Activated CD4-positive, alpha-beta T cell treated with anti-CD3 and anti-CD28 coated beads for 36 hours (primary cell): Measurements from ENCODE around the gene SEMA6B. TPM values are rescaled to one million over a fixed set of nuclear protein-coding genes. Genes with fewer than 3 reads are reported as not detected.

Experiments used
- ATAC-seq: fragments of 200-7000 bp; cut with Tn5 transposase; one replicate; pipeline ENCODE4 v1.10.0; 2021; ENCODE audit warnings: mild to moderate bottlenecking, moderate library complexity
- CTCF ChIA-PET: fragments of 350-600 bp; sonication (Branson Sonifier 250); formaldehyde crosslinking; loops from one replicate; lab custom pipeline; 2021; ENCODE audit warnings: antibody characterized with exemption; lab: Charles Lee
- POLR2A ChIA-PET: fragments of 350-600 bp; sonication (Branson Sonifier 250); formaldehyde crosslinking; loops from one replicate; lab custom pipeline; 2021; ENCODE audit warnings: antibody characterized with exemption, inconsistent platforms; lab: Charles Lee
- DNase-seq: peaks from one replicate; pipeline ENCODE4 v3.0.0-alpha.2; 2020
- H3K27ac Mint-ChIP-seq: one replicate; pipeline ENCODE4 v1.8.0; 2021; ENCODE audit warnings: mixed read lengths
- H3K27me3 Mint-ChIP-seq: one replicate; pipeline ENCODE4 v1.8.0; 2021; ENCODE audit warnings: mixed read lengths
- H3K36me3 Mint-ChIP-seq: one replicate; pipeline ENCODE4 v1.8.0; 2021; ENCODE audit warnings: low read depth, mixed read lengths
- H3K4me1 Mint-ChIP-seq: one replicate; pipeline ENCODE4 v1.8.0; 2021; ENCODE audit warnings: mixed read lengths
- H3K4me3 Mint-ChIP-seq: one replicate; pipeline ENCODE4 v1.8.0; 2021; ENCODE audit warnings: mild to moderate bottlenecking, moderate library complexity, mixed read lengths
- H3K9me3 Mint-ChIP-seq: one replicate; pipeline ENCODE4 v1.8.0; 2021; ENCODE audit warnings: low read depth, mixed read lengths
- intact Hi-C, 2 experiments: fragments of 100-400 bp; cut with DNase I in 1 of 2; cut with micrococcal nuclease in 1 of 2; formaldehyde crosslinking; loops; one replicate each; pipeline versions ENCODE4 v1.14.2 to v1.15.1; 2022 to 2024; cut with DNase I, micrococcal nuclease
- total RNA-seq, 2 experiments: library from RNA; stranded (reverse); gene quantifications; one replicate each; pipeline ENCODE4 v1.2.3, GENCODE V29; 2021

SEMA6B gene
- total RNA-seq, 2 experiments from 2014 or later: not detected

DNA sequence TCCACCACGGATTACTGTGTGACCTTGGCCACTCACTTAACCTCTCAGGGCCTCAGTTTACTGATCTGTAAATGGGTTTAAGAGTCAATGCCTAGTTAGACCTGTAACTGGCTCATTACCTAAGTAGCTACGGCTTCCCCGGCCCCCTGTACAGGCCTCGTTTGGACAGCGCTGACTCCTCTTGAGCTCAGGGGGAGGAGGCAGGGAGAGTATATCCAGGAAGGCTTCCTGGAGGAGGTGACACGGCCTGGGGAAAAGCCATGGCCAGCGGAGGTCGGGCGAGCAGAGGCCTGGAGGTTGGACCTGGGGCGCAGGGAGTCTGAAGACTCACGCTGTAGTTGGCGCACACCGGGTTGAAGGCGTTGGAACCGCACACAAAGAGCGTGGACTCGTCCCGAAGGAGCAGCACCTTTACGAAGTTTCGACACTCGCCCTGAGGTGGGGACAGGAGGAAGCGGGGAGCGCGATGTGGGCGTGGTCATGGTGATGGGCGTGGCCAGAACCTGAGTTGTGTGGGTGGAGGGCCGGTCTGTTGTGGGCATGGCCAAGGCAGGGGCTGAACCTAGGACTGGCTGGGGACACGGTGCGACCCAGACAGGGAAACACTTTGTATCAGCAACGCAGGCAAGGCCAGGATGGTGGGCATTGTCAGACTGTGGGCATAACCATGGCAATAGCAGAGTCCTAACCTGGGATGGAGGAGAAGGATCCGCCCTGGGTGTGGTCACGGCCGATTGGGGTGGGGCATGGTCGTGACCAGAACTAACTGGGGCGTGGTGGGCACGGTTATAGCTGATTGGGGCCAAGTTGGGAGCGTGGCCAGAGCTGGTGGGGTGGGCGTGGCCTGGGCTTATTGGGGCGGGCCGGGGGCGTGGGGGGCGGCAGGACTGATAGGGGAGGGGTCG, 3.6 kb downstream of the SEMA6B start:
- H3K4me3 Mint-ChIP-seq: no peak overlapping the region
- H3K27ac Mint-ChIP-seq: no peak overlapping the region
- CTCF ChIA-PET: interaction anchor here (0.6 to 0.9 kb wide), 2 partner anchors 79 to 274 kb away, joined by 3 read pairs; no protein-coding TSS in a partner anchor
- H3K9me3 Mint-ChIP-seq: no peaks in the 10 kb centered on the region
- H3K27me3 Mint-ChIP-seq: peaks cover 8% of the 10 kb centered on the region
- POLR2A ChIA-PET: interaction anchor here (0.5 kb wide), 1 partner anchor 355 kb away, joined by 4 read pairs; no protein-coding TSS in a partner anchor
- no peaks in the 10 kb centered on the region for H3K36me3 Mint-ChIP-seq
- DNase-seq (no peak), ATAC-seq (no peak)
- intact Hi-C loops: no loop called here
- no peaks in the 10 kb centered on the region for H3K4me1 Mint-ChIP-seq

DNA sequence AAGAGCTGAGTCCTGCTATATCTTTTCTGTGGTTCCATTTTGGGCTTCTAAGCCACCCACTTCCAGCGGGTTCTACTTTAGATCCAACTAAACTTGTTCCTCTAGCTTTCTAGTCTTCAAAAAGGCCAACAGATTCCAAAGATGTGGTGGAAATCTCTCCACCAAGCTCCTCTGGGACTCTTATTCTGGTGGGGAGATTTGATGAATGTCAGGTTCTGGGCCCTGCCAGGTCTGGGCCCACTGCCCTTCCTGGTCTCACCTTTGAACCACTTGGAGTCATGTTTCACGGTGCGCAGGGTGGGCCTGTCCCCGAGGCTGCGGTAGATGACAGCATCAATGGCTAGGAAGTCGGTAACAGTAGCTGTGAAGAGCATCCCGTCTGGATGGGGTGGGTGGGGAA, 4.8 kb downstream of the SEMA6B start:
- ATAC-seq (no peak), DNase-seq (no peak)
- Mint-ChIP-seq H3K9me3 (no peaks in the 10 kb centered on the region), H3K27ac (no peak overlapping the region), H3K36me3 (no peaks in the 10 kb centered on the region), H3K27me3 (peaks cover 9% of the 10 kb centered on the region), H3K4me3 (no peak overlapping the region), H3K4me1 (no peaks in the 10 kb centered on the region)
- ChIA-PET POLR2A (no interaction called here), CTCF (no interaction called here)
- intact Hi-C loops: no loop called here

DNA sequence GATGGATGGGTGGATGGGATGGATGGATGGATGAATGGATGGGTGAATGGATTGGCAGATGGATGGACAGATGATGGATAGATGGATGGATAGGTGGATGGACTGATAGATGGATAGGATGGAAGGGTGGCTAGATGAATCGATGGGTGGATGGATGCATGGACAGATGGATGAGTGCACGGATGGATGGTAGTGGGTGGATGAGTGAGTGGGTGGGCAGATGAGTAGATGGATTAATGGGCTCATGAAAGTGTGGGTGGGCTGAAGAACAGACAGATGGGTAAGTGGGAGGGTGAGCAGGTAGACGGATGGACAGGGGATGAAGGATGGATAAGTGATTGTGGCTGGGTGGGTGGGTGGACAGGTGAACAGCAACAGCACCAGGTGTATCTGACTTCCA, 5.7 kb downstream of the SEMA6B start:
- Mint-ChIP-seq H3K27ac (no peak overlapping the region), H3K4me1 (no peaks in the 10 kb centered on the region), H3K4me3 (no peak overlapping the region), H3K36me3 (no peaks in the 10 kb centered on the region), H3K9me3 (no peaks in the 10 kb centered on the region), H3K27me3 (peaks cover 9% of the 10 kb centered on the region)
- DNase-seq (no peak), ATAC-seq (no peak)
- ChIA-PET CTCF (no interaction called here), POLR2A (no interaction called here)
- intact Hi-C loops: no loop called here

GRCh38 chr19:4553092-4553695, 6.3 kb downstream of the SEMA6B start:
- POLR2A ChIA-PET: no interaction called here
- H3K27me3 Mint-ChIP-seq: peaks cover 9% of the 10 kb centered on the region
- no peaks in the 10 kb centered on the region for H3K36me3 Mint-ChIP-seq
- CTCF ChIA-PET: no interaction called here
- no peaks in the 10 kb centered on the region for H3K4me1 Mint-ChIP-seq
- intact Hi-C loops: no loop called here
- H3K4me3 Mint-ChIP-seq: no peak overlapping the region
- no peak for ATAC-seq
- H3K9me3 Mint-ChIP-seq: no peaks in the 10 kb centered on the region
- DNase-seq: no peak
- no peak overlapping the region for H3K27ac Mint-ChIP-seq

- Mint-ChIP-seq H3K4me1 (no peaks in the 10 kb centered on the region), H3K9me3 (no peaks in the 10 kb centered on the region), H3K4me3 (no peak overlapping the region), H3K36me3 (no peaks in the 10 kb centered on the region), H3K27me3 (peaks cover 9% of the 10 kb centered on the region), H3K27ac (no peak overlapping the region)
- CTCF ChIA-PET: interaction anchor here (0.6 kb wide), 1 partner anchor 410 kb away, joined by 4 read pairs; no protein-coding TSS in a partner anchor
- ATAC-seq (no peak), DNase-seq (no peak)
- intact Hi-C loops: no loop called here
- POLR2A ChIA-PET: no interaction called here
Observed at GRCh38 chr19:4552525-4552819, 7.0 kb downstream of the SEMA6B start.

GRCh38 chr19:4550479-4551050, 8.9 kb downstream of the SEMA6B start:
- Mint-ChIP-seq H3K27me3 (peaks cover 9% of the 10 kb centered on the region), H3K27ac (no peak overlapping the region), H3K9me3 (no peaks in the 10 kb centered on the region), H3K36me3 (no peaks in the 10 kb centered on the region), H3K4me3 (no peak overlapping the region), H3K4me1 (no peaks in the 10 kb centered on the region)
- DNase-seq: no peak
- intact Hi-C loops: no loop called here
- ChIA-PET CTCF (interaction anchor here (0.6 to 1.2 kb wide), 2 partner anchors 27 to 86 kb away, joined by 3 to 4 read pairs; no protein-coding TSS in a partner anchor), POLR2A (no interaction called here)
- ATAC-seq: no peak

DNA sequence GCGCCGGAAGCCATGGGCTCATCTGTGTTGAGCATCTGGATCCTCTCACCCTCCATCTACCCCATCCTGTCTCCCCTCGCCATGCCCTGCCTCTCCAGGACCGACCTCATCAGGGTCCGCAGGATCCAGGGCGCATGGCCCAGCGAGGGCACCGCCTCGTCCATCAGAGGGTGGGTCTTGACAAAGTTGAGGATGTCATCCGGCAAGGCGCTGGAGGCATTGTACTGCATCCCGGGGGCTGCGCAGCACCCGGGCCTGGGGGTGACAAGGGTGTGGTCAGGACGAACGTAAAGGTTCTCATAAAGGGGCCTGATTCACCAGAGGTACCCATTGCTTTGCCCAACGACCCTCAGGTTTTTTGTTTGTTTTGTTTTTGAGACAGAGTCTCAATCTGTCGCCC, 9.5 kb downstream of the SEMA6B start:
- Mint-ChIP-seq H3K36me3 (no peaks in the 10 kb centered on the region), H3K27me3 (peaks cover 9% of the 10 kb centered on the region), H3K4me3 (no peak overlapping the region), H3K4me1 (no peaks in the 10 kb centered on the region), H3K9me3 (no peaks in the 10 kb centered on the region), H3K27ac (no peak overlapping the region)
- DNase-seq (no peak), ATAC-seq (no peak)
- intact Hi-C loops: no loop called here
- ChIA-PET POLR2A (no interaction called here), CTCF (interaction anchor here (1.2 kb wide), 1 partner anchor 86 kb away, joined by 3 read pairs; no protein-coding TSS in a partner anchor)

DNA sequence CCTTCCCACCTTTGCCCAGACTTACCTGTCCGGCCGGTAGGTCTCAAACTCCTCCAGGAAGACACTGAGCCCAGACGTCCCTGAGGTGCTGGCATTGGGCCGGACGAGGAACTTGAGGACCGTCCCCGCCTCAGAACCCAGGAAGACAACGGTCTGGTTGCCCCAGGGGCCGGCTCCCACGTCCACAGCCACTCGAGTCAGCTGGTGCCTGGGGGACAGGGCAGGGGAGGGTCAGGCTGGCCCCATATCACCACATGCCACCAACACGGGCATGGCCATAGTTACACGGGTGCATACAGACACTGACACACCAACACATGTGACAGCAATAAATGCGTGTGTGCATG, 11.3 kb downstream of the SEMA6B start:
- H3K27me3 Mint-ChIP-seq: peaks cover 9% of the 10 kb centered on the region
- H3K27ac Mint-ChIP-seq: no peak overlapping the region
- no peaks in the 10 kb centered on the region for H3K9me3 Mint-ChIP-seq
- intact Hi-C loops: no loop called here
- H3K4me1 Mint-ChIP-seq: no peaks in the 10 kb centered on the region
- H3K4me3 Mint-ChIP-seq: no peak overlapping the region
- ATAC-seq (no peak), DNase-seq (no peak)
- CTCF ChIA-PET: interaction anchor here (0.6 to 1.6 kb wide), 4 partner anchors 22 to 146 kb away, joined by 3 to 5 read pairs (median 4); no protein-coding TSS in a partner anchor
- POLR2A ChIA-PET: no interaction called here
- H3K36me3 Mint-ChIP-seq: no peaks in the 10 kb centered on the region

DNA sequence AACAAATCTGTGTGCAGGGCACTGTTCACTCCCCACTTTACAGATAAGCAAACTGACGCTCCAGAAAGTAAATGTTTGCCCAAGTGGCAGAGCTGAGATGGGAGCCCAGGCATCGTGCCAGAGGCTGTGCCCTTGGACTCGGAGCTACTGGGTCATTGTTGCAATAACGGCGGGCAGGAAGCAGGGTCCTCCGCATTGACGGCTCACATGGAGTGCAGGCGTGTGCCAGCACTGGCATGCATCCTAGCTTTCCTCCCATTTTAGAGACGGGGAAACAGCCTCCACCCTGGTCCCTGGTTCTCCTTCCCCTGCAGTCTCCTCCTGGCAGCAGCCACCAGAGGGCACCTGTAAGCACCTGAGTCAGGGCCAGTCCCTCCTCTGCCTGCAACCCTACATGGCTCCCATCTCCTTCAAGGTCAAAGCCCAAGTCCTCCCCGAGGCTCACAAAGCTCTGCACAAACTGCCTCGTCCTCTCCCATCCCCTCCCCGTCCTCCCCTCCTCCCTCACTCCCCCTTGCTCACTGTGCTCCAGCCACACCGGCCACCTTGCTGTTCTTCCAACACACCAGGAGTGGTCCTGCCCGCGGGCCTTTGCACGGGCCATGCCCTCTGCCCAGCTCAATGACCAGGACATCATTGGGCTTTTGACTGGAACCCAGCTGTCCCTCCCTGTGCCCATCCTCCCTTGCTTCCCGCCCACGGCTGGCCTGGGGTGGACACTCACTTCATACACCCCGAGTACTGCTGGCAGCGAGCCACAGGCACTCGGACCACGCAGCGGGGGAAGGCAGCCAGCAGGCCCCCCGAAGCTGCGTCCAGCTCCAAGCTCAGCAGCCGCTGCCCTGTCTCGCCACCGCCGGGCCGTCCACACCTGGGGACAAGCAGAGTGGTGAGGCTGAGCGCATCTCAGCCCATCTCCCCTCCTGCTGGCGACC, 11.9 kb downstream of the SEMA6B start:
- peak; percentile 70 for ATAC-seq
- intact Hi-C loops: loop anchor here in 1 of 2 experiments (1.0 kb wide), 1 partner anchor 89 kb away; no protein-coding TSS in a partner anchor
- Mint-ChIP-seq H3K4me3 (no peak overlapping the region), H3K27ac (no peak overlapping the region), H3K9me3 (no peaks in the 10 kb centered on the region), H3K4me1 (no peaks in the 10 kb centered on the region), H3K27me3 (peaks cover 6% of the 10 kb centered on the region), H3K36me3 (no peaks in the 10 kb centered on the region)
- ChIA-PET CTCF (interaction anchor here (0.6 to 1.6 kb wide), 4 partner anchors 21 to 89 kb away, joined by 3 to 5 read pairs (median 4); no protein-coding TSS in a partner anchor), POLR2A (no interaction called here)
- peak; percentile 63 for DNase-seq

DNA sequence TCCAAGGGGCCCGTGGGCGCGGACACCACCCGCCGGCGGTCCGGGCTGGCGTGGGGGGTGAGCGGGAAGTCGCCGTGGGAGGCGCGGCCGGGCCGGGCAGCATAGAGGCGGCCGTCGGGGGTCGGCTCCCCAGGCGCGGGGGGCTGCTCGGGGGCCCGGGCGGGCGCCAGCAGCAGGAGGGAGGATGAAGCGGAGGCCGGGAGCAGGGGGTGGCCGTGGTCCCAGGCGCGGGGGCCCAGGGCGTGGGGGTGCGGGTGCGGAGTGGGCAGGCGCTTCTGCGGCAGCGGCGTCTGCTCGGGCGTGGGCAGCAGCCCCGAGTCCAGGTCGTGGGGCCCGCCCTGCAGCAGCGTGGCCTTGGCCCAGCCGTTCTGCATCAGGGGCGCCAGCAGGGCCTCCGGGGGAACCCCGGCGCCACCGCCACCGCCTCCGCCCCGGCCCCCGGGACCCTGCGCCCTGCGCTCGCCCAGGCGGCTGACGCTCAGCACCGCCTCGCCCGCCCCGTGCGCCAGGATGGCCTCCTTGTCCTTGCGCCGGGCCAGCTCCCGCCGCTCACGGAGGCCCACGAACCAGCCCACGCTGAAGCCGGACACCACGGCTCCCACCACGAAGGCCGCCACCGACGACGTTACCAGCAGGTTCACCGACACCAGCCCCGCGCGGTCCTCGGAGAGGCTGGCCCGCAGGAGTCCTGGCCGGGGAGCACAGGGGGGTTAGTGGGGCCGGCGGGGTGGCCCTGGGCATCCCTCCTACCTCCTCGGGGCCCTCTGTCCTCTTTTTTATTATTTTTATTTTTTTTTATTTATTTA, 15.4 kb downstream of the SEMA6B start:
- no peaks in the 10 kb centered on the region for H3K36me3 Mint-ChIP-seq
- no peak overlapping the region for H3K27ac Mint-ChIP-seq
- H3K9me3 Mint-ChIP-seq: peaks cover 2% of the 10 kb centered on the region
- ATAC-seq (no peak), DNase-seq (no peak)
- H3K4me1 Mint-ChIP-seq: peaks cover 12% of the 10 kb centered on the region
- ChIA-PET POLR2A (no interaction called here), CTCF (no interaction called here)
- no peak overlapping the region for H3K4me3 Mint-ChIP-seq
- intact Hi-C loops: no loop called here
- no peaks in the 10 kb centered on the region for H3K27me3 Mint-ChIP-seq
